Gastroesophageal sphincter (tissue), 4 donors: ENCODE results near the gene YTHDF1. TPM values are rescaled to one million over a fixed set of nuclear protein-coding genes. Genes with fewer than 3 reads are reported as not detected.

Experiments
- ATAC-seq: fragments of 150-250 bp; one replicate; pipeline ENCODE4 v1.9.1; 2016; ENCODE audit warnings: mild to moderate bottlenecking, moderate library complexity
- H3K27ac ChIP-seq, 4 donors: fragments of 200-600 bp; sonication (generic) in 3 of 4; 1 replicate in 3 of 4; 2 replicates in 1 of 4; pipeline ENCODE4 v1.5.1; 2016 to 2019
- H3K27me3 ChIP-seq: fragments of 200-600 bp; sonication (generic); one replicate; pipeline ENCODE4 v1.5.1; 2019
- H3K36me3 ChIP-seq, 2 donors: fragments of 200-600 bp; sonication (generic); one replicate each; pipeline ENCODE4 v1.5.1; 2019; ENCODE audit warnings: control low read depth in 1 of 2
- H3K4me1 ChIP-seq, 3 donors: fragments of 200-600 bp; sonication (generic); 1 replicate in 2 of 3; 2 replicates in 1 of 3; pipeline ENCODE4 v1.5.1; 2016 to 2019; ENCODE audit warnings: control low read depth in 2 of 3
- H3K4me3 ChIP-seq, 2 donors: fragments of 200-600 bp; sonication (generic); one replicate each; pipeline ENCODE4 v1.5.1; 2019; ENCODE audit warnings: mild to moderate bottlenecking in 1 of 2, moderate library complexity in 1 of 2
- H3K9me3 ChIP-seq, 3 donors: fragments of 200-600 bp; sonication (generic); one replicate each; pipeline ENCODE4 v1.5.1; 2017 to 2019; ENCODE audit warnings: control low read depth in 2 of 3
- EP300 ChIP-seq: sonication (generic); formaldehyde crosslinking; IDR thresholded peaks from one replicate; pipeline ENCODE4 v1.6.1; 2017; ENCODE audit warnings: antibody characterized with exemption, mild to moderate bottlenecking
- POLR2A ChIP-seq, 2 donors: fragments of 450-650 bp; IDR thresholded peaks; one replicate each; pipeline ENCODE4 v1.6.1; 2017; ENCODE audit warnings: antibody characterized with exemption in 2 of 2, mild to moderate bottlenecking in 2 of 2, moderate library complexity in 1 of 2
- POLR2AphosphoS5 ChIP-seq: sonication (generic); formaldehyde crosslinking; IDR thresholded peaks from one replicate; pipeline ENCODE4 v1.6.1; 2017; ENCODE audit warnings: antibody characterized with exemption
- WGBS, 2 donors: methylation state at CpG; one replicate each; pipeline ENCODE4 v1.1.5; 2018; ENCODE audit warnings: low coverage in 1 of 2; 5-methylcytosine and 5-hydroxymethylcytosine counted together
- total RNA-seq, 4 donors: library from RNA; depleted of rRNA; stranded (reverse); fragments of >200 nt; gene quantifications; one replicate each; pipeline ENCODE4 v1.1.0, GENCODE V29; 2016
- TF ChIP-seq, protein P1 (sequence below), 4 experiments: fragments of 200-600 bp in 2 of 4; fragments of 450-650 bp in 2 of 4; sonication (generic) in 1 of 4; IDR thresholded peaks; one replicate each; pipeline ENCODE4 v1.5.1; 2017 to 2019; ENCODE audit warnings: antibody characterized with exemption in 4 of 4, mild to moderate bottlenecking in 2 of 4, moderate library complexity in 2 of 4

Gene YTHDF1
- total RNA-seq, 4 donors from 2014 or later = 20.2 to 35.8 (median 34.2) TPM

GRCh38 chr20:63188159-63188442 is 27.8 kb downstream of the YTHDF1 start:
- Histone ChIP-seq H3K36me3 (no peaks in the 10 kb centered on the region), H3K9me3 (no peaks in the 10 kb centered on the region), H3K4me1 (no peaks in the 10 kb centered on the region), H3K27ac (no peak overlapping the region), H3K27me3 (peaks cover 11% of the 10 kb centered on the region), H3K4me3 (no peak overlapping the region)
- WGBS, 2 donors = no CpG with 5 or more reads among the region's 13 CpGs
- no peak for ATAC-seq
- TF ChIP-seq POLR2AphosphoS5 = no peak
- no peak for TF ChIP-seq EP300

DNA sequence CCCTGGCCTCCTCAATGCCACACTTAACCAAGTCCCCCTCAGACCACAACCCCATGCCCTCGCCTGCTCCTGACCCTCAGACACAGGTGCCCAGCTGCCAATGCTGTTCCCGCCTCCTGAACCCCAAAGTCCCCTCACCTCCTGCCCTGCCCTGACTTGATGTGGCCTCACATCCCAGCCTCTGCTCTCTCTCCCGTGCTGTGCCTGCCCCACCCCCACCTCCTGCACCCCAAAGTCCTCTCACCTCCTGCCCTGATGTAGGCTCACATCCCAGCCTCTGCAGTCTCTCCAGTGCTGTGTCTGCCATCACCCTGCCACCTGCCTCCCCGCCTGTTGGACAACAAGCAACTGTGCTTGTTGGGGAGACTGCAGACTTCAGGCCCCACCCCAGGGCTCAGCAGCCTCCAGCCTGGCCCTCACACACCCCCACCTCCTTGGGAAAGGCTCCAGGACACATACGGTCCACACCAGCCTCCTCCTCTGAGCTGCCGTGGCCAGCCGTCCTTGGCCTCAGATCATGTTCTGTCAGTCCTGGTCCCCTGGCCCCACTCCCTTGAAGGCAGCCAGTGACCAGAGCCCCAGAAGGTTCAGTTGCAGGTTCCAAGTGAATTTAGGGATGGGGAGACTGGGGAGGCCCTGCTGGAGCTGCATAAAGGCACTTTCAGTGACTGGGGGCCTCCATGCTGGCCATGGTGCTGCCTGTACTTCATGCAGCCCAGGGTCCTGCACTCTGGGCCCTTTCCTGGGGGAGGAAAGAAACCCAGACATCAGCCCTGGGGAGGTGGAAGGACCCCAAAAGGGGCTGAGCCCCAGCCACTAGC is 28.4 kb downstream of the YTHDF1 start:
- Histone ChIP-seq H3K36me3 (no peaks in the 10 kb centered on the region), H3K4me1 (no peaks in the 10 kb centered on the region), H3K4me3 (no peak overlapping the region), H3K27ac (no peak overlapping the region), H3K27me3 (peaks cover 17% of the 10 kb centered on the region), H3K9me3 (no peaks in the 10 kb centered on the region)
- 60 to 66% methylated on average over 1 to 3 of the region's 7 CpGs for WGBS, 2 donors
- no peak for TF ChIP-seq EP300
- TF ChIP-seq, protein P1, sequence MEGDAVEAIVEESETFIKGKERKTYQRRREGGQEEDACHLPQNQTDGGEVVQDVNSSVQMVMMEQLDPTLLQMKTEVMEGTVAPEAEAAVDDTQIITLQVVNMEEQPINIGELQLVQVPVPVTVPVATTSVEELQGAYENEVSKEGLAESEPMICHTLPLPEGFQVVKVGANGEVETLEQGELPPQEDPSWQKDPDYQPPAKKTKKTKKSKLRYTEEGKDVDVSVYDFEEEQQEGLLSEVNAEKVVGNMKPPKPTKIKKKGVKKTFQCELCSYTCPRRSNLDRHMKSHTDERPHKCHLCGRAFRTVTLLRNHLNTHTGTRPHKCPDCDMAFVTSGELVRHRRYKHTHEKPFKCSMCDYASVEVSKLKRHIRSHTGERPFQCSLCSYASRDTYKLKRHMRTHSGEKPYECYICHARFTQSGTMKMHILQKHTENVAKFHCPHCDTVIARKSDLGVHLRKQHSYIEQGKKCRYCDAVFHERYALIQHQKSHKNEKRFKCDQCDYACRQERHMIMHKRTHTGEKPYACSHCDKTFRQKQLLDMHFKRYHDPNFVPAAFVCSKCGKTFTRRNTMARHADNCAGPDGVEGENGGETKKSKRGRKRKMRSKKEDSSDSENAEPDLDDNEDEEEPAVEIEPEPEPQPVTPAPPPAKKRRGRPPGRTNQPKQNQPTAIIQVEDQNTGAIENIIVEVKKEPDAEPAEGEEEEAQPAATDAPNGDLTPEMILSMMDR (IDR thresholded peaks at IDR 0.05) = no peak
- no peak for TF ChIP-seq POLR2AphosphoS5
- no peak for TF ChIP-seq POLR2A (IDR thresholded peaks at IDR 0.05)
- ATAC-seq = no peak

DNA sequence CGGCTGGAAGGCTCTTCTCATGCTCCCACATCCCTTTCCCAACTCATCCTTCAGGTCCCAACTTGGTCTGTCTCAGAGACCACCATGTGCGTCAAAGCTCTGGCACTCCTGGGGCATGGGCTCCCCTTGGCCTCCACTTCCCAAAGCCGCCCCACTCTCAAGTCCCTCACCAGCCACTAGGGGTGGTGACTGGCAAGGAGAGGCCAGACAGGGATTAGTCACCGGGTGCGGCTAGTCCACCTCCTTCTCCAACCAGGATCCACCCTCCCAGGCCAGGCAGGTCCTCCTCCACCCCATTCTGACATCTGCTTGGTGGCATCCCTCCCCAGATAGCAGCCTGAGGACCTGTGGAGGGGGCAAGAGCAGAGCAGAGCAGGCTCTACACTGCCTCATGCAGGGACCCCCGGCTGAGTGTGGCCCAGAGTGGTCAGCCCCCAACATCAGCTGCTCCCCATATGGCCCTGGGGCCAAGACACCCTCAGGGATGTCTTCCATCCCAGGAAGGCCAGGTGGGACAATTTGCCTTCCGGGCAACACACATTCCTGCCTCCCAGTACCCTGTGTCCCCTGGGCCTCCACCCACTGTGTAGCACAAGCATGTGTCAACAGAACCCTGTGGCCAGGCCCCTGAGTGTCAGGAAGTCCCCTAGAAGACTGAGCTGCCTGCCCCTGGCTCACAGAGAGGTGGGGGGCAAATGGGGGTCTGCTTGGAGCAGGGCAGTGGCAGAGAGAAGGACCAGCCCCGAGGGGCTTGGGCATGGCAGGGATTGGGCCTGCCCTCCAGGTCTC is 29.2 kb downstream of the YTHDF1 start:
- ATAC-seq = no peak
- Histone ChIP-seq H3K4me1 (no peaks in the 10 kb centered on the region), H3K4me3 (no peak overlapping the region), H3K27me3 (peaks cover 25% of the 10 kb centered on the region), H3K9me3 (no peaks in the 10 kb centered on the region), H3K27ac (no peak overlapping the region), H3K36me3 (no peaks in the 10 kb centered on the region)
- WGBS, 2 donors = 81 to 100% methylated on average over 1 to 3 of the region's 8 CpGs
- no peak for TF ChIP-seq POLR2AphosphoS5
- TF ChIP-seq, protein P1 (IDR thresholded peaks at IDR 0.05) = no peak
- TF ChIP-seq EP300 = no peak
- TF ChIP-seq POLR2A (IDR thresholded peaks at IDR 0.05) = no peak

- H3K4me3 ChIP-seq = no peak overlapping the region
- peaks cover 31% of the 10 kb centered on the region for H3K27me3 ChIP-seq
- 85% methylated on average over 7 of the region's 8 CpGs; no CpG with 5 or more reads in 1 of the 2 donors for WGBS, 2 donors
Observed at GRCh38 chr20:63186084-63186483, 29.8 kb downstream of the YTHDF1 start.

DNA sequence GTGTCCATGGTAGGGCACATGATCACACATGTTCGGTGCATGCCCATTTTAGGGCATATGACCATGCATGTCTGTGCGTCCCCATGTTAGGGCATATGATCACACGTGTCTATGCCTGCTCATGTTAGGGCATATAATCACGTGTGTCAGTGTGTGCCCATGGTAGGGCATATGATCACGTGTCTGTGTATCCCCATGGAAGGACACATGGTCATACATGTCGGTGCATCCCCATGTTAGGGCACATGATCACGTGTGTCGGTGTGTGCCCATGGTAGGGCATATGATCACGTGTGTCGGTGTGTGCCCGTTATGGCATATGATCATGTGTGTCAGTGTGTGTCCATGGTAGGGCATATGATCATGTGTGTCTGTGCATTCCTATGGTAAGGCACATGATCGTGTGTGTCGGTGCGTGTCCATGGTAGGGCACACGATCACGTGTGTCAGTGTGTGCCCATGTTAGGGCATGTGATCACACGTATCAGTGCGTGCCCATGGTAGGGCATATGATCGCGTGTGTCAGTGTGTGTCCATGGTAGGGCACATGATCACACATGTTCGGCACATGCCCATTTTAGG is 30.6 kb downstream of the YTHDF1 start:
- Histone ChIP-seq H3K4me1 (no peaks in the 10 kb centered on the region), H3K36me3 (no peaks in the 10 kb centered on the region), H3K4me3 (no peak overlapping the region), H3K27ac (no peak overlapping the region), H3K27me3 (peaks cover 39% of the 10 kb centered on the region), H3K9me3 (no peaks in the 10 kb centered on the region)
- no peak for TF ChIP-seq EP300
- TF ChIP-seq, protein P1 (IDR thresholded peaks at IDR 0.05) = no peak
- TF ChIP-seq POLR2A (IDR thresholded peaks at IDR 0.05) = no peak
- no peak for TF ChIP-seq POLR2AphosphoS5
- no peak for ATAC-seq
- WGBS, 2 donors = 92 to 94% methylated on average over 16 to 21 of the region's 21 CpGs

More at GRCh38 chr20:63186084-63186483, 29.8 kb downstream of the YTHDF1 start:
- H3K9me3 ChIP-seq = no peaks in the 10 kb centered on the region
- no peaks in the 10 kb centered on the region for H3K4me1 ChIP-seq
- TF ChIP-seq POLR2AphosphoS5 (no peak), POLR2A (IDR thresholded peaks at IDR 0.05) (no peak), EP300 (no peak)
- TF ChIP-seq, protein P1 (IDR thresholded peaks at IDR 0.05) = no peak
- H3K36me3 ChIP-seq = no peaks in the 10 kb centered on the region
- no peak overlapping the region for H3K27ac ChIP-seq
- ATAC-seq = no peak
